Measurements from ENCODE around the gene MRPL53. TPM values are rescaled to one million over a fixed set of nuclear protein-coding genes. Genes with fewer than 3 reads are reported as not detected.

MRPL53 gene
- total RNA-seq, 1 experiment from 2014 or later: 102 TPM

GRCh38 chr2:74425523-74425922, 47.0 kb downstream of the MRPL53 start:
- peaks cover 90% of the 10 kb centered on the region for H3K36me3 Mint-ChIP-seq (ENCODE audit: insufficient read depth, unreplicated experiment)
- H3K4me1 ChIP-seq: no peaks in the 10 kb centered on the region

DNA sequence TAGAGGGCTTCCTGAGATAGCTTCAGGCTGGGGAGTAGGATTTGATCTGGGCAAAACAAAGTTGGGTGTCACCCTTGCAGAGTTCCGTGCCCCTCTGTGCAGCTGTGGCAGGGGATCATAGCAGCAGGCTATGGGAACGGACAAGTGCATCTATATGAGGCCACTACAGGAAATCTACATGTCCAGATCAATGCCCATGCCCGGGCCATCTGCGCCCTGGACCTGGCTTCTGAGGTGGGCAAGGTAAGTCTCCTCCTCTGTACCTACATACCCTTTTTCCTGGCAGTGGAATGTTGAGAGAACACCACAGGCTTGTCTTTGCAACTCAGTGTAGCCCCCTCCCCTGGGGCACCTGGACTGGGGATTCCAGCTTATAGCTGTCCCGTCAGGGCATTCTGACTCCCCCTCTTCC, 47.5 kb downstream of the MRPL53 start:
- Mint-ChIP-seq H3K27ac (ENCODE audit: unreplicated experiment) (no peak overlapping the region), H3K4me3 (ENCODE audit: unreplicated experiment) (no peak overlapping the region), H3K4me1 (ENCODE audit: low read depth, unreplicated experiment) (peaks cover 14% of the 10 kb centered on the region), H3K36me3 (ENCODE audit: insufficient read depth, unreplicated experiment) (peaks cover 84% of the 10 kb centered on the region), H3K9me3 (ENCODE audit: unreplicated experiment) (no peaks in the 10 kb centered on the region), H3K27me3 (ENCODE audit: insufficient read depth, unreplicated experiment) (peaks cover 6% of the 10 kb centered on the region)
- ChIA-PET CTCF (no interaction called here), POLR2A (no interaction called here)
- H3K4me3 ChIP-seq (ENCODE audit: low read depth, low read length): no peak overlapping the region
- H3K36me3 ChIP-seq (ENCODE audit: control insufficient read depth, insufficient read depth, low read length): peaks cover 5% of the 10 kb centered on the region
- BruUV-seq (replicated peaks): no TSS peak
- no peaks in the 10 kb centered on the region for H3K27me3 ChIP-seq (replicated peaks; ENCODE audit: control insufficient read depth, insufficient read depth, low read length)
- no peak for DNase-seq
- no peaks in the 10 kb centered on the region for H3K4me1 ChIP-seq
- TF ChIP-seq CTCF (IDR thresholded peaks at IDR 0.05; ENCODE audit: insufficient read depth in 1 of 2, low read depth in 1 of 2, low read length in 1 of 2, severe bottlenecking in 1 of 2, unreplicated experiment in 1 of 2): no peak
- intact Hi-C loops (cut with micrococcal nuclease; ENCODE audit: unreplicated experiment): loop anchor here (2.0 kb wide), 1 partner anchor 16 kb away; the partner anchor contains the start of gene RTKN
- H3K9me3 ChIP-seq: no peaks in the 10 kb centered on the region

More at GRCh38 chr2:74425523-74425922, 47.0 kb downstream of the MRPL53 start:
- H3K4me3 ChIP-seq (ENCODE audit: low read depth, low read length): no peak overlapping the region
- no peak overlapping the region for H3K27ac Mint-ChIP-seq (ENCODE audit: unreplicated experiment)
- no peaks in the 10 kb centered on the region for H3K9me3 Mint-ChIP-seq (ENCODE audit: unreplicated experiment)
- POLR2A ChIA-PET: no interaction called here
- no peak for TF ChIP-seq CTCF (IDR thresholded peaks at IDR 0.05; ENCODE audit: insufficient read depth in 1 of 2, low read depth in 1 of 2, low read length in 1 of 2, severe bottlenecking in 1 of 2, unreplicated experiment in 1 of 2)
- intact Hi-C loops (cut with micrococcal nuclease; ENCODE audit: unreplicated experiment): loop anchor here (2.0 kb wide), 1 partner anchor 15 kb away; the partner anchor contains the start of gene RTKN
- no peaks in the 10 kb centered on the region for H3K27me3 ChIP-seq (replicated peaks; ENCODE audit: control insufficient read depth, insufficient read depth, low read length)
- CTCF ChIA-PET: no interaction called here
- no peak overlapping the region for H3K4me3 Mint-ChIP-seq (ENCODE audit: unreplicated experiment)
- H3K4me1 Mint-ChIP-seq (ENCODE audit: low read depth, unreplicated experiment): peaks cover 14% of the 10 kb centered on the region
- H3K27me3 Mint-ChIP-seq (ENCODE audit: insufficient read depth, unreplicated experiment): peaks cover 2% of the 10 kb centered on the region
- no TSS peak for BruUV-seq (replicated peaks)
- H3K9me3 ChIP-seq: no peaks in the 10 kb centered on the region
- no peak for DNase-seq
- peaks cover 5% of the 10 kb centered on the region for H3K36me3 ChIP-seq (ENCODE audit: control insufficient read depth, insufficient read depth, low read length)

DNA sequence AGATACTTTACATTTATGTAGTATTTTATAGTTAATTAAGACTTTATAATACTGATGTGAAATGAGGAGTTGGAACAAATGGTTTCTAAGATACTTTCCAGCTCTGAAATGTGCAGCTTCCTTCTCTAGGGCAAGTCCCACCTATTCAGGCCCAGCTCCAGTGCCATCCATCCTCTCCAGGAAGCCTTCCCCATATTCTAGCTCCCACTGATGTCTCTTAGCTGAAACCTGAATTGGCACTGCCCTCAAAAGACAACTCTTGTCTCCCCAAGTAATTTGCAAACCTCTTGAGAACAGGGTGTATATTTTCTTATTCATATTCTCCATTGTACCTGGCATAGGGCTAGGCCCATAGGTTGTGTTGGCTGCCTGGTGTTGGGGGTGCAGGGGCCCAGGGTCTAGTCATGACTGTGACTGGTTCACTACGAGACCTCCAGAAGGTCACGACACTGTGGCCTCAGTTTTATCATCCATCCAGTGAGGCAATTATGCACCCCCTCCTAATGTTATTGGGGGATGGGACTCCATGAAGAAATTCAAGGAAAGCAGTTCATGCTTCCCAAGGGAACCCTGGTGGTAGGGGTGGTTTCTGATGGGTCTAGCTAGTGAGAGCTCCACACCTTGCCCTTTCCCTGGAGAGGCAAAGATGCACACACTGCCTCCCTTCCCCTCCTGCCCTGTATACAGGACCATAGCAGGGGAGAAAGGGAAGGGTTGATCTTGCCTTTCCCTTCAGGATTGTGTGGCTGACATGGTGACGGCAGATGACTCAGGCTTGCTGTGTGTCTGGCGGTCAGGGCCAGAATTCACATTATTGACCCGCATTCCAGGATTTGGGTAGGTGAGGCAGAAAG, 48.1 kb downstream of the MRPL53 start:
- Mint-ChIP-seq H3K9me3 (ENCODE audit: unreplicated experiment) (no peaks in the 10 kb centered on the region), H3K36me3 (ENCODE audit: insufficient read depth, unreplicated experiment) (peaks cover 78% of the 10 kb centered on the region), H3K4me3 (ENCODE audit: unreplicated experiment) (no peak overlapping the region), H3K27ac (ENCODE audit: unreplicated experiment) (no peak overlapping the region), H3K4me1 (ENCODE audit: low read depth, unreplicated experiment) (peaks cover 14% of the 10 kb centered on the region), H3K27me3 (ENCODE audit: insufficient read depth, unreplicated experiment) (peaks cover 6% of the 10 kb centered on the region)
- Histone ChIP-seq H3K27me3 (replicated peaks; ENCODE audit: control insufficient read depth, insufficient read depth, low read length) (no peaks in the 10 kb centered on the region), H3K36me3 (ENCODE audit: control insufficient read depth, insufficient read depth, low read length) (peaks cover 2% of the 10 kb centered on the region), H3K4me1 (no peaks in the 10 kb centered on the region), H3K4me3 (ENCODE audit: low read depth, low read length) (no peak overlapping the region), H3K9me3 (no peaks in the 10 kb centered on the region)
- BruUV-seq (replicated peaks): TSS peak; percentile 5
- ChIA-PET CTCF (interaction anchor here (0.5 kb wide), 1 partner anchor 33 kb away, joined by 6 read pairs; no protein-coding TSS in a partner anchor), POLR2A (interaction anchor here (1.1 kb wide), 1 partner anchor 16 kb away, joined by 7 read pairs; no protein-coding TSS in a partner anchor)
- TF ChIP-seq CTCF (IDR thresholded peaks at IDR 0.05; ENCODE audit: insufficient read depth in 1 of 2, low read depth in 1 of 2, low read length in 1 of 2, severe bottlenecking in 1 of 2, unreplicated experiment in 1 of 2): no peak
- DNase-seq: no peak
- intact Hi-C loops (cut with micrococcal nuclease; ENCODE audit: unreplicated experiment): loop anchor here (2.0 kb wide), 1 partner anchor 16 kb away; the partner anchor contains the start of gene RTKN

Data from Caco-2 (cell line).